HepG2 (cell line): Measurements from ENCODE around the gene CD164L2. TPM values are rescaled to one million over a fixed set of nuclear protein-coding genes. Genes with fewer than 3 reads are reported as not detected.
A peak's percentile ranks its signal among the peaks of the same experiment; 100 is the strongest.

Experiments used
- ATAC-seq: fragments of 200-7000 bp; cut with Tn5 transposase; 3 replicates; pipeline ENCODE4 v1.9.1; 2020; ENCODE audit warnings: mild to moderate bottlenecking, moderate library complexity
- BruUV-seq: library from RNA; stranded (reverse); fragments of 400-500 nt; replicated peaks from 2 replicates; lab custom pipeline; 2021; lab: Mats Ljungman, UMichigan
- CTCF ChIA-PET: fragments of 300-600 bp; formaldehyde crosslinking; extraction: SDS; loops from one replicate; lab custom pipeline; 2021; ENCODE audit warnings: low total read pairs, inconsistent platforms, low intra/inter-chr PET ratio; lab: Yijun Ruan, JAX
- POLR2A ChIA-PET: fragments of 350-600 bp; sonication (Branson Sonifier 250); formaldehyde crosslinking; loops from one replicate; lab custom pipeline; 2020; ENCODE audit warnings: antibody characterized with exemption, inconsistent platforms; lab: Yijun Ruan, JAX
- DNase-seq: peaks from one replicate; pipeline ENCODE4 v3.0.0-alpha.2; 2015; ENCODE audit warnings: low spot score
- FAIRE-seq: peaks from 3 replicates; lab custom pipeline; 2011; peaks lifted over from hg19 to GRCh38; lab: Jason Lieb, UNC
- H2AFZ ChIP-seq: one replicate; pipeline ENCODE4 v1.6.1; 2011; ENCODE audit warnings: low read length, inconsistent platforms
- H3K27ac ChIP-seq: fragments of 300-600 bp; 3 replicates; pipeline ENCODE4 v1.8.0; 2011; ENCODE audit warnings: mixed run types, mild to moderate bottlenecking, mixed read lengths, low read length, inconsistent platforms; ENCODE audit not compliant: insufficient read depth; ENCODE audit errors: extremely low read length
- H3K27me3 ChIP-seq, 2 experiments: fragments of 200-600 bp in 1 of 2; 2 replicates in 1 of 2; 3 replicates in 1 of 2; pipeline versions ENCODE4 v1.6.0 to v1.8.0; 2011; ENCODE audit warnings: low read length in 2 of 2, mild to moderate bottlenecking in 2 of 2, moderate library complexity in 2 of 2, inconsistent platforms in 1 of 2; ENCODE audit not compliant: insufficient read depth in 2 of 2, control insufficient read depth in 1 of 2
- H3K36me3 ChIP-seq, 2 experiments: fragments of 200-600 bp in 1 of 2; replicated peaks in 1 of 2; 2 replicates in 1 of 2; 3 replicates in 1 of 2; pipeline versions ENCODE4 v1.5.1 to v1.8.0; 2011; ENCODE audit warnings: low read length in 2 of 2, inconsistent platforms in 1 of 2; ENCODE audit not compliant: insufficient read depth in 2 of 2, control insufficient read depth in 1 of 2
- H3K4me1 ChIP-seq: 2 replicates; pipeline ENCODE4 v1.5.1; 2012; ENCODE audit warnings: low read length, inconsistent platforms; ENCODE audit not compliant: insufficient read depth
- H3K4me2 ChIP-seq: 2 replicates; pipeline ENCODE4 v1.6.0; 2011; ENCODE audit warnings: low read depth, low read length, inconsistent platforms
- H3K4me3 ChIP-seq, 3 experiments: fragments of 200-600 bp in 1 of 3; sonication (generic), shearing (Covaris generic) in 1 of 3; replicated peaks in 1 of 3; 2 replicates each; pipeline ENCODE4 v1.5.1; 2011 to 2016; ENCODE audit warnings: low read length in 3 of 3, inconsistent platforms in 2 of 3, low read depth in 2 of 3, mild to moderate bottlenecking in 2 of 3, control low read depth in 1 of 3, mixed read lengths in 1 of 3; ENCODE audit not compliant: insufficient read depth in 1 of 3
- H3K79me2 ChIP-seq: one replicate; pipeline ENCODE4 v1.6.1; 2011; ENCODE audit warnings: low read length, inconsistent platforms; ENCODE audit not compliant: insufficient read depth
- H3K9ac ChIP-seq: 2 replicates; pipeline ENCODE4 v1.6.0; 2011; ENCODE audit warnings: mild to moderate bottlenecking, low read depth, low read length, inconsistent platforms; ENCODE audit not compliant: insufficient read depth
- H3K9me3 ChIP-seq: 2 replicates; pipeline ENCODE4 v1.5.1; 2012; ENCODE audit warnings: mild to moderate bottlenecking, low read length
- H4K20me1 ChIP-seq: 2 replicates; pipeline ENCODE4 v1.6.0; 2011; ENCODE audit warnings: inconsistent platforms, mild to moderate bottlenecking, low read length, moderate library complexity; ENCODE audit not compliant: insufficient read depth
- ARNT2 ChIP-seq: sonication (generic); formaldehyde crosslinking; IDR thresholded peaks from 2 replicates; pipeline ENCODE4 v1.8.0; 2022; ENCODE audit warnings: mild to moderate bottlenecking, low read depth, missing genetic modification reagents, moderate library complexity
- EP300 ChIP-seq, 3 experiments: sonication (generic) in 1 of 3; formaldehyde crosslinking in 1 of 3; IDR thresholded peaks; 2 replicates each; pipeline versions ENCODE4 v1.5.1 to v1.6.1; 2011 to 2020; ENCODE audit warnings: low read depth in 2 of 3, low read length in 2 of 3, borderline replicate concordance in 1 of 3, improper control_type of control experiment in 1 of 3, mild to moderate bottlenecking in 1 of 3, missing genetic modification reagents in 1 of 3, moderate library complexity in 1 of 3
- GLI4 ChIP-seq: sonication (generic); formaldehyde crosslinking; IDR thresholded peaks from 2 replicates; pipeline ENCODE4 v1.5.1; 2020; ENCODE audit warnings: missing genetic modification reagents, mild to moderate bottlenecking, moderate library complexity, borderline replicate concordance
- GMEB1 ChIP-seq: sonication (generic); formaldehyde crosslinking; IDR thresholded peaks from 2 replicates; pipeline ENCODE4 v1.5.1; 2020; ENCODE audit warnings: missing genetic modification reagents, mild to moderate bottlenecking, borderline replicate concordance
- KLF15 ChIP-seq: sonication (generic); formaldehyde crosslinking; IDR thresholded peaks from 2 replicates; pipeline ENCODE4 v1.8.1; 2023; ENCODE audit warnings: borderline replicate concordance, mild to moderate bottlenecking, inconsistent platforms, missing genetic modification reagents, mixed read lengths
- MIER2 ChIP-seq: IDR thresholded peaks from 2 replicates; pipeline ENCODE4 v1.6.1; 2016; ENCODE audit warnings: missing biosample characterization, missing genetic modification reagents
- NFE2L1 ChIP-seq: sonication (generic); formaldehyde crosslinking; IDR thresholded peaks from 2 replicates; pipeline ENCODE4 v1.4.0; 2020; ENCODE audit warnings: missing genetic modification reagents, mild to moderate bottlenecking, borderline replicate concordance
- POLR2G ChIP-seq: fragments of 200-400 bp; formaldehyde crosslinking; IDR thresholded peaks from 2 replicates; pipeline ENCODE4 v1.6.1; 2018; ENCODE audit warnings: mild to moderate bottlenecking, low read depth, low read length, moderate library complexity
- SAP130 ChIP-seq: IDR thresholded peaks from 2 replicates; pipeline ENCODE4 v1.6.1; 2016; ENCODE audit warnings: low read depth
- SKI ChIP-seq: fragments of 450-650 bp; IDR thresholded peaks from one replicate; pipeline ENCODE4 v1.6.1; 2018; ENCODE audit warnings: mild to moderate bottlenecking; ENCODE audit not compliant: partially characterized antibody
- ZBTB10 ChIP-seq: sonication (generic); formaldehyde crosslinking; IDR thresholded peaks from 2 replicates; pipeline ENCODE4 v1.4.0; 2020; ENCODE audit warnings: missing genetic modification reagents, borderline replicate concordance
- ZNF205 ChIP-seq: IDR thresholded peaks from 2 replicates; pipeline ENCODE4 v1.6.1; 2018; ENCODE audit warnings: missing biosample characterization, missing genetic modification reagents
- ZNF430 ChIP-seq: sonication (generic); formaldehyde crosslinking; IDR thresholded peaks from 2 replicates; pipeline ENCODE4 v1.9.0; 2021; ENCODE audit warnings: mild to moderate bottlenecking, missing genetic modification reagents
- ZNF710 ChIP-seq: sonication (generic); formaldehyde crosslinking; IDR thresholded peaks from 2 replicates; pipeline ENCODE4 v1.5.0; 2020; ENCODE audit warnings: mild to moderate bottlenecking, missing genetic modification reagents, borderline replicate concordance
- WGBS: methylation state at CpG from one replicate; pipeline ENCODE4 v1.1.6; 2017; ENCODE audit warnings: low lambda C conversion rate; 5-methylcytosine and 5-hydroxymethylcytosine counted together
- in situ Hi-C: cut with HindIII; loops from 2 replicates; pipeline ENCODE4 v1.10.0; 2017; ENCODE audit warnings: low pct_unique_long_range_greater_than_20kb; ENCODE audit not compliant: extremely low pct_ligation_motif_present
- intact Hi-C: fragments of 100-400 bp; cut with micrococcal nuclease; formaldehyde crosslinking; loops from one replicate; pipeline ENCODE4 v1.10.0; 2022; ENCODE audit not compliant: unreplicated experiment
- polyA plus RNA-seq, 8 experiments: library from polyadenylated mRNA; depleted of rRNA in 3 of 8; stranded (reverse) in 7 of 8; unstranded in 1 of 8; fragments of >200 nt; fragmentation: Illumina TruSeq in 4 of 8; extraction: Trizol in 4 of 8; gene quantifications; 2 replicates each; pipeline versions ENCODE4 v1.2.1 to v1.2.3, GENCODE V29; 2011 to 2016; ENCODE audit warnings: low read depth in 4 of 8, missing spikeins in 1 of 8, mixed read lengths in 1 of 8; ENCODE audit not compliant: insufficient read depth in 1 of 8
- total RNA-seq, 5 experiments: library from RNA; depleted of rRNA; stranded (reverse); fragments of >200 nt; fragmentation: Illumina TruSeq; extraction: Trizol; gene quantifications; 2 replicates each; pipeline ENCODE4 v1.2.3, GENCODE V29; 2016; ENCODE audit warnings: low read depth in 1 of 5

CD164L2 gene
- total and polyA plus RNA-seq, 2 of the 13 experiments (the other 11 are each of a cell fraction or from before 2014, with no cell fraction given) = not detected

- TF ChIP-seq ZNF710 (CRISPR knock-in tag) = no peak
- TF ChIP-seq GLI4 (CRISPR knock-in tag) = no peak
- no peak for TF ChIP-seq ZNF205
- peak; percentile 41; the same call in 1 of the 2 replicates for TF ChIP-seq POLR2G
These were observed 9.1 kb upstream of the CD164L2 start, which contains the start of gene GPR3 (continued) for GRCh38 chr1:27392096-27392777.

- peak overlapping the region; percentile 90 for H3K4me2 ChIP-seq
- 9% methylated on average over 8 of the region's 13 CpGs for WGBS
- H2AFZ ChIP-seq = no peak overlapping the region
- no peaks in the 10 kb centered on the region for H4K20me1 ChIP-seq
- intact Hi-C loops = loop anchor here (2.0 to 10.0 kb wide), 2 partner anchors 215 to 273 kb away; no protein-coding TSS in a partner anchor
- in situ Hi-C loops = loop anchor here (5.0 kb wide), 4 partner anchors 34 to 279 kb away; no protein-coding TSS in a partner anchor
- no TSS peak for BruUV-seq
- peak overlapping the region; percentile 68 for H3K9ac ChIP-seq
- no peaks in the 10 kb centered on the region; a peak in 2 of 5 replicates for H3K27me3 ChIP-seq
- H3K4me3 ChIP-seq = peak overlapping the region; percentile 52 to 85 (median 71)
- ChIA-PET CTCF (interaction anchor here (2.2 kb wide), 1 partner anchor 91 kb away, joined by 7 read pairs; no protein-coding TSS in a partner anchor), POLR2A (interaction anchor here (0.8 to 1.0 kb wide), 2 partner anchors 212 to 216 kb away, joined by 3 to 4 read pairs; no protein-coding TSS in a partner anchor)
- DNase-seq (peak; percentile 29), ATAC-seq (peak; percentile 3; the same call in 2 of the 3 replicates), FAIRE-seq (no peak)
- peaks cover 28% of the 10 kb centered on the region for H3K4me1 ChIP-seq
- no peaks in the 10 kb centered on the region for H3K36me3 ChIP-seq
- H3K9me3 ChIP-seq = no peaks in the 10 kb centered on the region
- no peaks in the 10 kb centered on the region for H3K79me2 ChIP-seq
- no peak overlapping the region for H3K27ac ChIP-seq
- no peak for TF ChIP-seq SAP130 (CRISPR knock-in tag)
- no peak for TF ChIP-seq ARNT2 (CRISPR knock-in tag)
- TF ChIP-seq KLF15 (CRISPR knock-in tag) = no peak
- TF ChIP-seq MIER2 (CRISPR knock-in tag) = no peak
- TF ChIP-seq EP300 (IDR thresholded peaks at IDR 0.05; ENCODE audit: low read depth in 2 of 2, low read length in 2 of 2) = no peak
- TF ChIP-seq EP300 (CRISPR knock-in tag; IDR thresholded peaks at IDR 0.05; ENCODE audit: borderline replicate concordance) = no peak
- no peak for TF ChIP-seq SKI
- TF ChIP-seq ZNF430 (CRISPR knock-in tag) = no peak
- peak; percentile 29; the same call in 1 of the 2 replicates for TF ChIP-seq NFE2L1
- no peak for TF ChIP-seq GMEB1 (CRISPR knock-in tag)
- TF ChIP-seq ZBTB10 = no peak
These were observed 8.5 kb upstream of the CD164L2 start for GRCh38 chr1:27391511-27392095.
